ENCODE measurements around the gene DRG2.

The DRG2 gene

GRCh38 chr17:18143044-18143936 is 55.5 kb downstream of the DRG2 start:
- no peak for DNase-seq (ENCODE audit: low read depth in 2 of 2)

- DNase-seq (ENCODE audit: low read depth in 2 of 2), result no peak
Measured at GRCh38 chr17:18144261-18144660, 56.5 kb downstream of the DRG2 start.

GRCh38 chr17:18144855-18145254 is 57.1 kb downstream of the DRG2 start:
- DNase-seq (ENCODE audit: low read depth in 2 of 2), result no peak

GRCh38 chr17:18145811-18146210 is 58.1 kb downstream of the DRG2 start:
- no peak for DNase-seq (ENCODE audit: low read depth in 2 of 2)

- DNase-seq (ENCODE audit: low read depth in 2 of 2), result no peak
Measured at GRCh38 chr17:18146259-18146658, 58.5 kb downstream of the DRG2 start.

- no peak for DNase-seq (ENCODE audit: low read depth in 2 of 2)
Measured at GRCh38 chr17:18146980-18147379, 59.2 kb downstream of the DRG2 start.

GRCh38 chr17:18148586-18148985 is 60.8 kb downstream of the DRG2 start:
- DNase-seq (ENCODE audit: low read depth in 2 of 2), result no peak

- DNase-seq (ENCODE audit: low read depth in 2 of 2), result no peak
Measured at GRCh38 chr17:18151290-18151689, 63.5 kb downstream of the DRG2 start.

GRCh38 chr17:18155179-18155578 is 67.4 kb downstream of the DRG2 start:
- no peak for DNase-seq (ENCODE audit: low read depth in 2 of 2)

- no peak for DNase-seq (ENCODE audit: low read depth in 2 of 2)
Measured at GRCh38 chr17:18156171-18156975, 68.6 kb downstream of the DRG2 start.

- DNase-seq (ENCODE audit: low read depth in 2 of 2), result no peak
Measured at GRCh38 chr17:18156976-18157280, 69.2 kb downstream of the DRG2 start.
